Thyroid gland (tissue), 4 donors: ENCODE results near the gene CTNNBL1. TPM values are rescaled to one million over a fixed set of nuclear protein-coding genes. Genes with fewer than 3 reads are reported as not detected.

Experiments used
- DNase-seq, 2 donors: peaks; one replicate each; pipeline ENCODE4 v3.0.0-alpha.2; 2019
- H3K27ac ChIP-seq, 3 donors: fragments of 200-600 bp; sonication (generic); 1 replicate in 2 of 3; 2 replicates in 1 of 3; pipeline ENCODE4 v1.5.1; 2016 to 2019; ENCODE audit warnings: mild to moderate bottlenecking in 1 of 3, moderate library complexity in 1 of 3
- H3K27me3 ChIP-seq: fragments of 200-600 bp; sonication (generic); one replicate; pipeline ENCODE4 v1.5.1; 2019
- H3K36me3 ChIP-seq, 2 donors: fragments of 200-600 bp; sonication (generic); one replicate each; pipeline ENCODE4 v1.5.1; 2016 to 2019
- H3K4me1 ChIP-seq, 2 donors: fragments of 200-600 bp; sonication (generic); one replicate each; pipeline ENCODE4 v1.5.1; 2017 to 2019
- H3K4me3 ChIP-seq, 3 donors: fragments of 200-600 bp; sonication (generic); replicated peaks in 1 of 3; 1 replicate in 2 of 3; 2 replicates in 1 of 3; pipeline ENCODE4 v1.5.1; 2016; ENCODE audit warnings: mild to moderate bottlenecking in 1 of 3
- H3K9me3 ChIP-seq: fragments of 200-600 bp; sonication (generic); one replicate; pipeline ENCODE4 v1.5.1; 2017
- CTCF ChIP-seq, 6 experiments: fragments of 200-600 bp in 3 of 6; fragments of 450-650 bp in 3 of 6; sonication (generic) in 3 of 6; IDR thresholded peaks; one replicate each; pipeline ENCODE4 v1.5.1; 2016 to 2019; ENCODE audit warnings: antibody characterized with exemption in 6 of 6, mild to moderate bottlenecking in 2 of 6, inconsistent platforms in 1 of 6, moderate library complexity in 1 of 6
- POLR2A ChIP-seq, 2 donors: fragments of 450-650 bp; IDR thresholded peaks; one replicate each; pipeline ENCODE4 v1.6.1; 2017; ENCODE audit warnings: antibody characterized with exemption in 2 of 2, mild to moderate bottlenecking in 2 of 2, moderate library complexity in 1 of 2
- WGBS, 2 donors: methylation state at CpG; one replicate each; pipeline ENCODE4 v1.1.5; 2017; 5-methylcytosine and 5-hydroxymethylcytosine counted together
- intact Hi-C: fragments of 100-400 bp; cut with DNase I; formaldehyde crosslinking; loops from one replicate; pipeline ENCODE4 v1.15.1; 2023
- total RNA-seq, 4 donors: library from RNA; depleted of rRNA; stranded (reverse); fragments of >200 nt; gene quantifications; one replicate each; pipeline ENCODE4 v1.2.3, GENCODE V29; 2016

CTNNBL1 gene
- total RNA-seq, 4 donors from 2014 or later: 22.3 to 31.2 (median 24.6) TPM

DNA sequence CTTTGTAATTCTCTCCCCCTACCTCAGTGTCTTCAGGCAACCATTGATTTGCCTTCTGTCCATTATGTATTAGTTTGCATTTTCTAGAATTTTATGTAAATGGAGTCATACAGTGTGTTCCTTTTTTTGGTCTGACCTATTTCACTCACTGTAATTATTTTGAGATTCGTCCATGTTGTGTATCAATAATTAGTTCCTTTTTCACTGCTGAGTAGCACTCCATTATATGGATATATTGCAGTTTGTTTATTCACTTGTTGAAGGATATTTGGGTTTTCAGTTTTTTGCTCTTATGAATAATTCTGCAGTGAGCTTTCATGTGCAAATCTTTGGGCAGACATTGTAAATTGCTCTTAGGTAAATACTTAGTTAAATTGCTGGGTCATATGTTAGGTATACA, 97.1 kb downstream of the CTNNBL1 start:
- TF ChIP-seq CTCF (IDR thresholded peaks at IDR 0.05): no peak
- TF ChIP-seq POLR2A (IDR thresholded peaks at IDR 0.05): no peak
- no peak for DNase-seq
- no peak overlapping the region for H3K27ac ChIP-seq
- H3K4me1 ChIP-seq: no peaks in the 10 kb centered on the region
- 96 to 99% methylated on average over 1 of the region's 1 CpG for WGBS, 2 donors
- H3K36me3 ChIP-seq: peaks cover 0 to 12% of the 10 kb centered on the region in 2 donors
- intact Hi-C loops: no loop called here
- H3K27me3 ChIP-seq: no peaks in the 10 kb centered on the region
- no peaks in the 10 kb centered on the region for H3K9me3 ChIP-seq
- H3K4me3 ChIP-seq: no peak overlapping the region

DNA sequence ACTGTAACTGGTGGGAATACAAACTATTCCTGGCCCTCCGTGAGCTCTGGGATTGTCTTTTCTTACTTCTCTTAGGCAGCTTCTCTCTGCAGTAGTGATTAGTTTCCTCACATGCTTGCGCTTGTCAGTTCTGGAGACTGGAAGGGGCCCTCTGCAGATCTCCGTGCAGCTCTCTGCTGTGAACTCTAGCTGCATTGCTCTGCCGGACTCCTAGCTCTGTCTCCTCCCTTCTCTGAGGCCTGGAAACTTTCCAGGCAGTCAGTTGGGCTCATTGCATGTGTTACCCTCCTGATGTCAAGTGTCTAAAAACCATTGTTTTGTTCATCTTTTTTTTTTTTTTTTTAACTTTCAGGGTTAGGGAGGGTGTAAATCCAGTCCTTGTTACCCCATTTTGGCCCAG, 102.3 kb downstream of the CTNNBL1 start:
- no peaks in the 10 kb centered on the region for H3K9me3 ChIP-seq
- WGBS, 2 donors: 95 to 96% methylated on average over 4 of the region's 4 CpGs
- intact Hi-C loops: no loop called here
- TF ChIP-seq CTCF (IDR thresholded peaks at IDR 0.05) (no peak), POLR2A (IDR thresholded peaks at IDR 0.05) (no peak)
- H3K4me1 ChIP-seq: no peaks in the 10 kb centered on the region
- no peak overlapping the region for H3K27ac ChIP-seq
- H3K36me3 ChIP-seq: peaks cover 0 to 8% of the 10 kb centered on the region in 2 donors
- no peak for DNase-seq
- H3K4me3 ChIP-seq: no peak overlapping the region
- no peaks in the 10 kb centered on the region for H3K27me3 ChIP-seq

GRCh38 chr20:37796733-37797132, 102.9 kb downstream of the CTNNBL1 start:
- Histone ChIP-seq H3K36me3 (peaks cover 0 to 2% of the 10 kb centered on the region in 2 donors), H3K9me3 (no peaks in the 10 kb centered on the region), H3K4me3 (no peak overlapping the region), H3K27me3 (no peaks in the 10 kb centered on the region), H3K27ac (no peak overlapping the region), H3K4me1 (no peaks in the 10 kb centered on the region)
- no peak for DNase-seq
- intact Hi-C loops: no loop called here
- TF ChIP-seq CTCF (IDR thresholded peaks at IDR 0.05) (no peak), POLR2A (IDR thresholded peaks at IDR 0.05) (no peak)
- 85 to 88% methylated on average over 7 of the region's 7 CpGs for WGBS, 2 donors

DNA sequence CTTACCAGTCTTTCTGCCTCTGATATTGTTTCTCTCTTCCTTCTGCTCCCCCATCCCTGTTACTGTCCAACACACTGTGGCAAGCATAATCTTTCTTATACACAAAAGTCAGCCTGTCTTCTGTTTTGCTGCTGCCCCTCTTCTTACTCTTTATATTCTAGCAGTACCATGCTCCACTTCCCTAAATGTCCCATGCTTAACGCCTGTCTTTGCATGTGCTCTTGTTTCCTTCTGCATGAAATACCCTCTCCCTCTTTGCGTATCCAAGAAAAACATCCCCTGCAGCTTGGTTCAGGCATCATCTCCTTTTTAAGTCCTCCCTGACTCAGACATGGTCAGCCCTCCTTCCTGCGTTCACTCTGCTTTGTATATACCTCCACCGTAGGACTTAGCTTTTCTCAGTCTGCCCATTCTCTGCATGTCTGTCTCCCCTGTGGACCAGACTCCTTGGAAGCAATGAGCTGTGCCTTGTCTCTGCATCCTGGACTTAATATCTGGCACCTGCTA, 103.9 kb downstream of the CTNNBL1 start:
- Histone ChIP-seq H3K27ac (no peak overlapping the region), H3K27me3 (no peaks in the 10 kb centered on the region), H3K4me1 (no peaks in the 10 kb centered on the region), H3K36me3 (no peaks in the 10 kb centered on the region), H3K4me3 (no peak overlapping the region), H3K9me3 (no peaks in the 10 kb centered on the region)
- intact Hi-C loops: no loop called here
- WGBS, 2 donors: 86 to 90% methylated on average over 4 of the region's 4 CpGs
- DNase-seq: no peak
- TF ChIP-seq CTCF (IDR thresholded peaks at IDR 0.05): no peak
- TF ChIP-seq POLR2A (IDR thresholded peaks at IDR 0.05): no peak

DNA sequence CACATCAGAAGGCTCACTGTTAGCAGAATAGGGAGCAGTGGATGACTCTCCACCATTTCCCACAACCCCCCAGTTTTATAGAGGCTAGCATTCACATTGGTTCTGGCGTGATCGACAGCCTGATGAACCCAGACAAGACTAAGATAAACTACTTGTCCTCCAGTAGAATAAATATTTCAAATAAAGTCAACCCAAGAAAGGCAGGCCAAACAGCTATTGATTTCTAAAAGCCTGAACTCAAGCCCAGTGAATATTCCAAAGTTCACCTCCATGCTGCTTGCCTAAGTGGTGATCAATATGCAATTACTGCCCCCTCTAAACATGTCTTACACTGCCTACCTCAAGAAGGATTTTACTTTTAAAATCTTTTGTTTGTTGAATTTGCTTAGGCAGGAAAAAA, 104.5 kb downstream of the CTNNBL1 start:
- TF ChIP-seq POLR2A (IDR thresholded peaks at IDR 0.05): no peak
- TF ChIP-seq CTCF (IDR thresholded peaks at IDR 0.05): no peak
- no peaks in the 10 kb centered on the region for H3K27me3 ChIP-seq
- H3K36me3 ChIP-seq: no peaks in the 10 kb centered on the region
- DNase-seq: no peak
- intact Hi-C loops: no loop called here
- no peaks in the 10 kb centered on the region for H3K9me3 ChIP-seq
- no peak overlapping the region for H3K4me3 ChIP-seq
- WGBS, 2 donors: 94 to 96% methylated on average over 2 of the region's 2 CpGs
- H3K27ac ChIP-seq: no peak overlapping the region
- no peaks in the 10 kb centered on the region for H3K4me1 ChIP-seq
